Stimulated activated CD4-positive, alpha-beta T cell treated with anti-CD3 and anti-CD28 coated beads, Interleukin-2, amount 100 ng/mL, for 48 hours (primary cell): ENCODE measurements around the gene NRN1.

ENCODE experiments used
- DNase-seq, 2 donors: peaks; one replicate each; pipeline ENCODE4 v3.0.0-alpha.2; 2020

Gene NRN1

GRCh38 chr6:6002005-6002847 is 4.5 kb downstream of the NRN1 start:
- DNase-seq: no peak

- no peak for DNase-seq
These were observed 5.3 kb downstream of the NRN1 start for GRCh38 chr6:6001443-6001842.

GRCh38 chr6:5999688-6000608 is 6.8 kb downstream of the NRN1 start:
- DNase-seq: no peak

- no peak for DNase-seq
These were observed 7.7 kb downstream of the NRN1 start for GRCh38 chr6:5998711-5999687.

- DNase-seq: no peak
These were observed 8.5 kb downstream of the NRN1 start for GRCh38 chr6:5998236-5998635.

- no peak for DNase-seq
These were observed 9.2 kb downstream of the NRN1 start for GRCh38 chr6:5997420-5997987.

- no peak for DNase-seq
These were observed 9.9 kb downstream of the NRN1 start for GRCh38 chr6:5996714-5997419.

GRCh38 chr6:5995949-5996713 is 10.6 kb downstream of the NRN1 start:
- DNase-seq: no peak

- DNase-seq: no peak
These were observed 11.1 kb downstream of the NRN1 start for GRCh38 chr6:5995658-5995948.

- no peak for DNase-seq
These were observed 11.6 kb downstream of the NRN1 start for GRCh38 chr6:5994999-5995657.

- DNase-seq: no peak
These were observed 12.3 kb downstream of the NRN1 start for GRCh38 chr6:5994234-5994998.

- DNase-seq: no peak
These were observed 14.0 kb downstream of the NRN1 start for GRCh38 chr6:5992551-5993225.

GRCh38 chr6:5990786-5991185 is 15.9 kb downstream of the NRN1 start:
- DNase-seq: no peak

- no peak for DNase-seq
These were observed 17.5 kb downstream of the NRN1 start for GRCh38 chr6:5989141-5989723.

GRCh38 chr6:5986861-5987260 is 19.9 kb downstream of the NRN1 start:
- no peak for DNase-seq

GRCh38 chr6:5984150-5985089 is 22.3 kb downstream of the NRN1 start:
- no peak for DNase-seq
